ENCODE results near the gene TP53TG3B.
A peak's percentile ranks its signal among the peaks of the same experiment; 100 is the strongest.
"Not testable (repeated sequence)": the region's sequence is repeated elsewhere in the genome, so short reads cannot be mapped to it uniquely, and the experiment has no call there.

Gene TP53TG3B

GRCh38 chr16:33360541-33360940 is at the start of gene TP53TG3B:
TSS of gene TP53TG3B (plus strand) at chr16:33360841. CDS start at chr16:33360909, 68 bp downstream.
- not testable (repeated sequence) for DNase-seq (ENCODE audit: low read depth)

- peak; percentile 47 for DNase-seq (ENCODE audit: low read depth)
Observed at GRCh38 chr16:33336226-33337012, 24.2 kb upstream of the TP53TG3B start.

- DNase-seq (ENCODE audit: low read depth): peak; percentile 31
Observed at GRCh38 chr16:33337627-33338542, 22.8 kb upstream of the TP53TG3B start.

- DNase-seq (ENCODE audit: low read depth): peak; percentile 12
Observed at GRCh38 chr16:33338543-33338951, 22.1 kb upstream of the TP53TG3B start.

- peak; percentile 51 for DNase-seq (ENCODE audit: low read depth)
Observed at GRCh38 chr16:33339093-33340061, 21.3 kb upstream of the TP53TG3B start.

Measured in activated T-helper 9 cell treated with anti-CD3 and anti-CD28 coated beads, Interleukin-2, amount 50 U/mL, for 16 hours (primary cell).